Stimulated activated CD4-positive, alpha-beta T cell treated with anti-CD3 and anti-CD28 coated beads, Interleukin-4, amount 100 ng/mL, for 4 hours (primary cell): ENCODE data around the gene MXD4.

Source experiments
- DNase-seq, 2 experiments: peaks; one replicate each; pipeline ENCODE4 v3.0.0-alpha.2; 2020

Gene MXD4, protein sequence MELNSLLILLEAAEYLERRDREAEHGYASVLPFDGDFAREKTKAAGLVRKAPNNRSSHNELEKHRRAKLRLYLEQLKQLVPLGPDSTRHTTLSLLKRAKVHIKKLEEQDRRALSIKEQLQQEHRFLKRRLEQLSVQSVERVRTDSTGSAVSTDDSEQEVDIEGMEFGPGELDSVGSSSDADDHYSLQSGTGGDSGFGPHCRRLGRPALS

DNA sequence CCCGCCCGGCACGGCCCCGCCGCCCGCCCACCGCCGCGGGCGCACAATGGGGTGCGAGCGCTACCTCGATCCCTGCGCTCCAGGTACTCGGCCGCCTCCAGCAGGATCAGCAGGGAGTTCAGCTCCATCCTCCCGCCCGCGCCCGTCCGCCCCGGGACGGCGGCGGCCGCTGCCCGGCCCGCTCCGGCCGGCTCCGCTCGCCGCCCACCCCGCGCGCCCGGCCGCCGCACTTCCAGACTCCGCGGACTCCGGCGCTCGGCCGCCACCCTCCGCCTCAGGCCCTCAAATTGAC lies at the start of gene MXD4:
Gene MXD4, minus strand, starts transcription at position 257 of the 292 bp plus-strand sequence. Its CDS starts 129 bp downstream, at position 128.
- DNase-seq: no peak

DNA sequence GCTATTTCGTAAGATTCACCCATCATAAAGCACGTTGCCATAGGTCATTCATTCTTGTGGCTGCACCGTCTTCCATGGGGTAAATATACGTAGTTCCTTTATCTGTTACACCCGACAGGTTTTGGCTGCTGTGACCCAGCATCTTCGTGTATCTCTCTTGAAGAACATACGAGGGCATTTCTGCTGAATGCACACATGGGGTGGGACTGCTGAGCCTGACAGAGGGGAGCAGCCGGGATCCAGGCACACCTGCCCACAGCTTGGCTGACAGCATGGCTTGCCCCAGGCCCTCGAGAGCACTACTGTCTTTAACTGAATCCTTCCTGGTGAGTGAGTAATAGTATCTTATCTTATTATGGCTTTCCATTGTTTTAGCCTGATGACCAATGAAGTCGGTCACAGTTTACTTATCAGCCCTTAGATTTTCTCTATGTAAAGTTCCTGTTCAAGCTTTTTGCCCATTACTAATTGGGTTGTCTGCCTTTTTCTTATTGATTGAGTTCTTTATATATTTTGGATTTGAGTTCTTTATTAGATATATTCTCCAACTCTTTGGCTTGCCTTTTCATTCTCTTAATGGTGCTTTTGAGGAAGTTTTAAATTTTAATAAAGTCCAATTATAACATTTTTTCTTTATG lies 45.0 kb upstream of the MXD4 start:
- DNase-seq: no peak

DNA sequence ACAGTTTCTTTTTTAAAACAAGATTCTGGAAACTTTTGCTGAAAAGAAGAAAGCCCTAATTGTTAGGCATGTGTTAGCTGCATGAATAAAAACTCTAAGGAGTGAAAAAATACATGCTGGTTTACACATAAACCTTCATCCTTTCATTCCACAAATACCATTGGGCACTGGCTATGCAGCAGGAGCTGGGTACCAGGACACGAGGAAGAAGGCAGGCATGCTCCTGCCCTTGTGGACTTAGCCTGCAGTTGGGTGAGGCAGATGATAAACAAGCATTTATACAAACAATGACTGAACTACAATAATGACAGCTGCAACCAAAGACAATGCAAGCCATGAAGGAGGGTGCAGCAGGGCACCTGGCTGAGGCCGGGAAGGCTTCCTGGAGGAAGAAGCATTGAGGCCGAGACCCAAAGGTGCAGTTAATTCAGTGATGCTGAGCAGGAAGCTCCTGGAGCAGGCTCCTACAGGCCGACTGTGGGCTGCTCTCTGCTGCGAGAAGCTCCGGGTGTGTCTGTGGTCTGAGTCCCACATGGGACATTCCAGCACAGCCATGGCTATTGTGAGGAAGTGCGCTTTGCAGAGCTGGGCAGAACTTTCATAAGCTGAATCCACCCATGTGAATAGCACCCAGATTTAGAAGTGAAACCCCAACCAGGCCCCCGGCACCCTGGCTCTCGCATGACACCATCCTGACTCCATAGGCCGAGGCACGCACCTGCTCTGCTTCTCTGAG lies 44.0 kb upstream of the MXD4 start:
- no peak for DNase-seq

DNA sequence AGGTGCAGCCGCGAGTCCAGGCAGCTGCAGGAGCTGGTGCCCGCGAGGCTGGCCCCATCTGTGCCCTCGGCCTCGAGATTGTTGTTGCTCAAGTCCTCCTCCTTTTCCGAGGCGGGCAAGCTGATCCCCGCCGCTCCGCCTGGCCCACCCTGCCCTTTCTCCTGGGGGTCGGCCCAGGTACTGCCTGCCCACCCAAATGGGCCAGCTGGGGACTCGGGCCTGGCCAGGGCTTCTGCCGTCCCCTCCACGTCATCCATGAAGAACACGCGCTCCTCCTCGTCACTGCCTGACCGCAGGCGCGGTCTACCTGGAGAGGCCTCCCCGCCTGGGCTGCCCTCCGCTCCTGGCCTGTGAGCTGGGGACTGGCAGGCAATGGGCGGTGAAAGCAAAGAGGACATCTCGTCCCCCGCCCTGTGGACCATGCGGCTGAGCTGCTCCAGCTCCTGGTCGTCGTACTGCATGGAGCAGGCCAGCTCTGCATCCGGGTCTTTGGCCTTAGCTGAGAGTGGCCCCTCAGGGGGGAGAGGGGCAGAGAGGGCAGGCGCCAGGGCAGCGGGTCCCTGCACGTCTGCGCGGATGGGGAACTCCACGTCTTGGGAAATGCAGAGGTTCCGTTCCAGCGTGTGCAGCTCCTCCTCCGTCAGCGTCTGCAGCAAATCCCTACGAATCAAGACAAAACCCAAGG lies 43.1 kb upstream of the MXD4 start:
- DNase-seq: no peak

DNA sequence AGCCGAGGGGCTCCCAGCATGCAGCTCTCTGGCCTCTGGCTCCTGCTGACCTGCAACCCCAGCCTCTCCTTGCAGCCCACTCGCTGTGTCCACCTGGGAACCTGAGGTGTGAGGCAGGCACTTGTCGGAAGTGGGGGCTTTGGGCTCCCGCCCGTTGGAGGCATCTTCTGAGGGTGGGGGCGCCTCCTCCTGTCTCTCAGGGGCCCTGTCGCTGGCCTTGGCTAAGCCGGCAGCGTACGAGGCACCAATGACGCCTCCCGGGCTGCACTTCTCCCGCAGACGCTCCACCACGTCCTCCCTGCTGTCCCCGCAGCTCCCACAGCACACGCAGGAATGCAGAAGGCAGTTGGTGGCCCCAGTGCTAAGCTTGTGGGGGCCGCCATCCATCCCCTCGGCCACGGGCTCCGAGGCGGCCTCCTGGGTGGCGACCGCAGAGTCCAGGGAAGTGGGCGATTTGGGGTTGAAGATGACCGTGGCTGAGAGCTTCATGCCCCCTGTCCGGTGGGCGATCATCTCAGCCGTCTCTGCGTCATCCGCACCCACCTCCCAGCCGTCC lies 42.5 kb upstream of the MXD4 start:
- DNase-seq: no peak

DNA sequence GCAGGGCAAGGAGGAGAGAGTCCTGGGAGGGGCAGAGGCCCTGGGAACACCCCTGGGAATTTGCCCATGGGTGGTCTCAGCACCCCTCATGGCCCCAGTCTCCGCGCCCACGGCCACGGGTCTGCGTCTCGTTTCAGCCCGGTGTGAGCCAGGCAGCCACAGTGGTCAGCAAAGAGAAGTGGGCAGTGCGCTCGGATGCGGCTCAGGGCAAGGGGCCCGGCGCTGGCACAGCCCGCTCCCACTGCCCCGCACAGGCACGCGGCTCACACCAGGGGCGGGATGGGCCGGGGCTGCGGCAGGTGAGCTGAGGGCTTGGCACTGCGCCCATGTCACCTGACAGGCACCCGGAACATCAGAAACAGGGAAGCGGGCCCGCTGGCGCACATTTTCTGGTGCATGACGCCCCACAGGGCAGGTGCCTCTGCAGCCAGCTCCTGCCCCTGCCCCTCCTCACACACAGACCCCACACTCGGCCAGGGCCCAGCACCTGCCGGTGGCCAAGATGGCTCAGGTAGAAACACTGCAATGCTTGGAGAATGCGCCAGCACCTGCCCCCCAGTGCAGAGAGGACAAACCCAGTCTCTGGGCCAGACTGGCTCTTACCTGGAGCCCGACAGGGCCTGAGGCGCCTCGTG lies 41.9 kb upstream of the MXD4 start:
- no peak for DNase-seq

DNA sequence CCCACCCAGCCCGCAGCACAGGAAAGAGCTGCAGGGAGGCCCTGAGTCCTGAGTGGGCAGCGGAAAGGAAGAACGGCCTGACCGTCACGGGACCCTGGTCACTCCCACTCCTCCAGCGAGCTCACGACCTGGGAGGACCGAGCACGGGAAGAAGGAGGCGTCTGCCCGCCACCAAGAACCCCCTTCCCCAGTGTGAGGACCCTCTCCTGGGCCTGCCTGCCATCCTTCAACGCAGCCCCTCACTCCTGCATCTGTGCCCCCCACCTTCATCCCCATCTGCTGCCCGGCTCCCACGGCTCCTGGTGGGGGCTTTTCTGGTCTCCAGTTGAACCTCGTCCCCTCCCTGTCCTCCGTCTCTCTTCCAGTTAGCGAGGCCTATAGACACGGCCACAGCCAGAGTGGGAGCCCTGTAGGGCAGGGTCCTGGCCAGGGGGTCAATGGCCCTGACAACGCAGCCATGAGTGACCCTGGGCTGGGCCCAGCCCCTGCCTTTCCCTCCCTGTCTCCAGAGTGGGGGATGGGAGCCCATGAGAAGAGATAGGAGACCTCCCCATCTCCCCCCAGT lies 41.3 kb upstream of the MXD4 start:
- DNase-seq: no peak

DNA sequence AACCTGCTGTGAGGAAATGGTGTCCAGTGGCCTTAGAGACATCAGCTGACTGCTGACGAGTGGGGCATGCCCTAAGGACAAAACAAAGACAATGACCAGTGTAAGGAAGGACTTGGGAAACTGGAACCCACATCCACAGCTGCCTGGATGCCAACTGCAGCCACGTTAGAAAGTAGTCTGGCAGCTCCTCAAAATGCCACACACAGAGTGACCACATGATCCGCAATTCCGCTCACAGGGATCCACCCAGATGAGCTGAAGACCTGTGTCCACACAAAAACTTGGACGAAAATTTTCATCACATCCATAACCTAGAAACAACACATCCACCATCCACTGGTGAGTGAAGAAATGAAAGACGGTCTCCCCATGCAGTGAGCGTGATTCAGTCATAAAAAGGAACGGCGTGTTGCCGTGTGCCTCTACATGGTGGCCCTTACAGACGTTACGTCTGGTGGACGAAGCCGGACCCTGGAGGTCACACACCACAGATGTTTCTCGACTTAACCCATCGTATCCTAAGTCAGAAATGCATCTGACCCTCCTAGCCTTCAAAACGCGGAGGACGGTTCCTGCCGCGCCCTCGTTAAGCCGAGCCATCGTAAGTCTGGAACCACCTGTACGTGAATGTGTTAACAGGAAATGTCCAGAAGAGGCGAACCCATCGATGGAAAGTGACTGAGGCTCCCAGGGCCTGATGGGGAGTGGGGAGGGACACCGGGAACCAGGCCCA lies 40.6 kb upstream of the MXD4 start:
- DNase-seq: no peak

DNA sequence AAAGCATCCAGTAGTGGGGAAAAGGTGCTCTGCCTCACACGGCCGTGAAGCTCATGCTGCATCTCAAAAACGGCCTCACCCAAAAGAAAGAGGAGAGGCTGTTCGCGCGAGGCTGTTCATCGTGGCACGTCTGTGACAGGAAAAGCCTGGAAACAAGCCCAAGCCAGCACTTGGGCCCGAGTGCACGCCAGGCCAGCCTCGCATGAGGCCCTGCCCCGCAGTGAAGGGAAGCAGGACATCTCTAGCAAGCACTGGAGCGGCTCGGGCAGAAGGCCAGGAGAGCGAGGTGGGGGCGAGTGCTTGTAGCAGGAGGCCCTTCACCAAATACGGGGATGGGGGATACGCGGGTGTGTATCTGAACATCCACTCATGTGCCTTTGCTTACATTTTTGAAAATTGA lies 39.9 kb upstream of the MXD4 start:
- no peak for DNase-seq

DNA sequence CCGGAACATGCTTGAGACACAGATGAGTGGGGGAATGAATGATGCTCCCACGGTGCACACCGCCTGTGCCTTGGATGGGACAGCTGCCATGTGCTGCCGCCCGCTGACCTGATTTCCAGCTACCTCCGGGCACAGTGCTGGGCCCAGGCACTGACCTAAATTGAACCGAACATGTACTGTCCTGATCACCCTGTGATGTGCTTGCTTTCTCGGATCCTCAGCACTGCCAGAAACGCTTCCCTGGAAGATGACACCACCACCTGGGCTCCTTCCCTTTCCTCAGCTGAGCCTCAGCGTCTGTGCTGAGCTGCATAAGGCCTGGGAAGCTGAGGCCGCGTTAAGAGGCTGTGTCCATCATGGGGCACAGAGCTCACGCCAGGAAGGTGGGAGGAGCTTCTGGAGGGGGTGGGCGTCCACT lies 39.3 kb upstream of the MXD4 start:
- no peak for DNase-seq

DNA sequence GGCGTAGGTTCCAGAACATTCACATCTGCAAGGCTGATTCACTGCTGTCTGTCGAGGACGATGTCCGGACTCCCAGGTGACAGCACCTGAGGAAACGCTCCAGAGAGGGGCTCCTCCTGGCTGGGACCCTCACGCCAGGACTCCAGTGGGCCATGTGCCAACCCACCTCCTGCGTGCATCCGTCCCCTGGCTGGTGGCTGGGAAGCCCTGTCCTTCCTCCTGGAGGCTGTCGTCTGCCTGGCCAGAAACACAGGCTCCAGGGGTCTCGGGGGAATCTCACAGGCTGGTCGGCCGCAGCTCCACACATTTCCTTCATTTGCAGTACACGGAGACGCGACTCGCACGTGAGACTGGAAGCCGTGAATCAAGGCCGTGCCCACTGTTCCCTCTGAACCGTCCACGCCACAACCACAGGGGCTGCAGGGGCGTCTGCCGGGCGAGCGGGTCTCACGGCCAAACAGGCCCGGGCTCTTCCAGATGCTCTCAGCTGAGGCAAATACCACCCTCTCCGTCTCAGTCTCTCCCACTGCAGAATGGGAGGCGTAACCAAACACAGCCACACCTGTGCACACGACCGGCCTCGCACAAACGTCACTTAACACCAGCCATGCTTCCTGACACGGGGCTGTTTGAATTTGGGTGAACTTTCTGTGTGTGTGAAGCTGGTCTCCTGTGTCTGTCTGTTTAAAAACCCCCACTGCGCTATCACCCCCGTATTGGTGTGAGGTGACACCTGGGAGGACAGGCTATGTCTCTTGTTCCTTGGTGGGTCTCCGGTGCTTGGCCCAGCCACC lies 38.7 kb upstream of the MXD4 start:
- DNase-seq: no peak

DNA sequence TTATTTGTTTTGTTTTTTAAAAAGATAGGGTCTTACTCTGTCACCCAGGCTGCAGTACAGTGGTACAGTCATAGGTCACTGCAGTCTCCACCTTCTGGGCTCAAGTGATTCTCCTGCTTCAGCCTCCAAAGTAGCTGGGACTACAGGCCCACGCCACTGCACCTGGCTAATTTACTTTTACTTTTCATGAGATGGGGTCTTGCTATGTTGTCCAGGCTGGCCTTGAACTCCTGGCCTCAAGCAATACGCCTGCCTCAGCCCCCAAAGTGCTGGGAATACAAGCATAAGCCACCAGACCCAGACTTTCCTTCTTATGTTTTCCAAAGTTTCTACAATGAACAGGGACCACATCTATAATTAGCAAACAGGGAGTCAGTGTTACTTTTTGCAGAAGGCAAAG lies 37.9 kb upstream of the MXD4 start:
- no peak for DNase-seq

DNA sequence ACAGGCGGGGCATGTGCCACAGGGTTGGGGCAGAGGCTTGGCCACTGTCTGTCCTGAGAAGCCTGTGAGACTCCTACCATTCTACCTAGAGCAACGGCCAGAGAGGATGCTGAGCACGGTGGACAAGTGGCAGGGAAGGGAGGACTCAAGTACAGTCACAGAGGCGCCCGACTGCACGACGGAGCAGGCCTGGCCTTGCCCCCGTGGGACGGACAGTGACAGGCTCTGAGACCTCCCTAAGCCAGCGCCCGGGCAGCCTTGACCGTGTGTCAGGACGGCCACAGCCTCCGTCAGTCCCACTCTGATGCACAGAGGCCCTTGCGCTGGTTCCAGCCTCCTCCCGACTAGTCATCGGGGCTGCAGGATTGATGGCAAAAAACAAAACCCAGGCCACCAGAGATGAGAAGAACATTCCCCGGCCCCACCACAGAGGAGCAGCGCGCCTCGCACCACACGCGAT lies 36.7 kb upstream of the MXD4 start:
- no peak for DNase-seq

DNA sequence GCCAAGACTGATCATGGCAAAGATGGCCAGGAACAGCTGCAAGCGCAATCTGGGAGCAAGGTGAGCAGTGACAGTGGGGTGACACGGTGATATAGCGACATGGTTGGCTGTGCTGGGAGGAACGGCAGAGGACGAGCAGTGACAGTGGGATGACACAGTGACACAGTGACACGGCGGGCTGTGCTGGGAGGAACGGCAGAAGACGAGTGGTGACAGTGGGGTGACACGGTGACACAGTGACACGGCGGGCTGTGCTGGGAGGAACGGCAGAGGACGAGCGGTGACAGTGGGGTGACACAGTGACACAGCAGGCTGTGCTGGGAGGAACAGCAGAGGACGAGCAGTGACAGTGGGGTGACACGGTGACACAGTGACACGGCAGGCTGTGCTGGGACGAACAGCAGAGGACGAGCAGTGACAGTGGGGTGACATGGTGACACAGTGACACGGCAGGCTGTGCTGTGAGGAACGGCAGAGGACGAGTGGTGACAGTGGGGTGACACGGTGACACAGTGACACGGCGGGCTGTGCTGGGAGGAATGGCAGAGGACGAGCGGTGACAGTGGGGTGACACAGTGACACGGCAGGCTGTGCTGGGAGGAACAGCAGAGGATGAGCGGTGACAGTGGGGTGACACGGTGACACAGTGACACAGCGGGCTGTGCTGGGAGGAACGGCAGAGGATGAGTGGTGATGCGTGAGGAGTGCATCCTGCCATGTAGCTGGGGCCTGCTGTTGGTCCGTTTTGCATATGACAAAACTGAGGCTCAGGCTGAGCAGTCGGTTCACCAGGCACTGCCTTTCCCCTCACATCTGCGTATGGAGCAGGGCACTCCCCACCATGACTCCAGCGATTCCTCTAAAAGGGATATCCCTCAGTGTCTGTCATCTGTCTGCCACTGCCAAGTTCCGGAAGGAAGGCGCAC lies 36.0 kb upstream of the MXD4 start:
- no peak for DNase-seq

DNA sequence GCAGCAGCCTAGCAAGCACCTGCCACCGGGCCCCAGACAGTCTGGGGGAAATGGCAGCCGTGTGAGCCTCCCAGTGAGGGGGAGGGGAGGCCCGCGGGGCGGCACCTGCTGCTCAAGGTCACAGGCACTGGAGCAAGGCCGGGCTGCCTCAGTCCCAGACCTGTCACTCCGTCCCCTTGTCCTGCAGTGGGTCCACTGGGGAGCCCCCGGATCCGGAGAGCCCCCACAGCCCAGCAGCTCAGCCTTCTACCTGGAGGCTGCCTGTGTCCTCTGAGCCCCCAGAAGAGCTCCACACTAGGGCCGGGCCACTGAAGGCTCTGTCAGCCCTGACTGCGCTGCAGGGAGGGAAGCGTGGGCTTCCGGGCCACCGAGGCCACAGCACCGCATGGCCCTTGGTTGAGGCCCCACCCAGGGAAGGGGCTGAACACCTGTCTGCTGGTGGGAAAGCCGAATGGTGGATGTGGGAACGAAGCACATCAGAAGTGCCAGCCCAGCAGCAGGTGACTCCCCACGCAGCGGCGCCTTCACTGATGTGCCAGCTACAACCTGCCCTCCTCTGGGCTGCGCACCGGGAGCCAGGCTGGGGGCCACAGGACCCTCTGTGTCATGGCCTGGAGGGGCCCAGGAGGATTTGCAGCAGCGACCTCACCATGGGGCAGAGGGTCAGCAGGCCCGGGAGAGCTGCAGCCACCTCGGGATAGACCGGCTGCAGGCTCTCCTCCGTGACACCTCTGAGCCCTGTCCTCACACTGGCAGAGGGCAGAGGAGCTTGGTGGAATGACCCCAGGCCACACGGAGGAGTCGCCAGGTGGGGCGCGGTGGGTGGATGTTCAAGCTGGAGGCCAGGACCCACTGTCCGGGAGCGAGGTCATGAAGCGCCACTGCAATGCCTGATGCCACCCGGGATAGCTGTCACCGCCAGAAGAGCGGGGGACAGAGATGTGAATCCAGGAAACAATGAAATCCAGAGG lies 35.0 kb upstream of the MXD4 start:
- no peak for DNase-seq

DNA sequence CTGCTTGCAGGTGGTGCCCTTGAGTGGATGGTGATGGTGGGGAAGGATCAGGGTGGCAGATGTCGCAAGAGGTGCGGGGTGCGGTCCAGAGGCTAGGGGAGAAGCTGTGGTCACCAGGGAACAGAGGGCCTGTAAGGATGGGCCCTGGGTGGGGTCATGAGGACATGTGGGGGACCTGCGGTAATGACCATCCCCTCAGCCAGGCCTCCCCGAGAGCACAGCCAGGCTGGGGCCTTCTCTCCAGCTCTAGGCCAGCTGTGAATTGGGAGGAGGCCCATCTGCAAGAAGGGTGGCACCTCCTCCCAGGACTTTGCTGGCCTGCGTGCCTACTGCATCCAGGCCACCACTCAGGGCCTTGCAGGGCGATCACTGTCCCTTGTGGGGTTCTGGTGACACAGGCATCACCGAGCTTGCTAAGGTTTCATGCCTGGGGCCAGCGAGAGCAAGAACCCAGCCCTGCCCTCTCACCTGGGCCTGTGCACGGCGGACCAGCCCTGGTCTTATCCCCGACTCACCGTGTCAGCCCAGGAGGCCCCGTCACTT lies 34.1 kb upstream of the MXD4 start:
- no peak for DNase-seq

DNA sequence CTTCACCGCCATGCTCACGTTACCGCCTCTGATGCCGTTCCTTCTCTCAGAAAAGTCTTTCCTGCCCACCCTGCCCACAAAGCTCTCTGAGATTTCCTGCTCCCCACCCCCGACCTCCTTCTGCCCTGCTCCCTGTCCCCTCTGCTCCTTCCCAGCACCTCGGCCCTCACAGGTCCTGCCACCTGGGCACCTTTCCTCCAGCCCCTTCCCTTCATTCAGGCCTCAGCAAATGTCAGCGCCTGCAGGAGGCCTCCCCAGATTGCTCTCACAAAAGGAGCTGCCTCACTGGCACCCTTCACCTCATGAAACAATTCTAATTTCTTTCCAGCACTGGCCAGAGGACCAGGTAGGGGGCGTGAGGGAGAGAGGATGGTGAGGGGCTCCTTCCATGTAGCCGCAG lies 33.6 kb upstream of the MXD4 start:
- DNase-seq: no peak

DNA sequence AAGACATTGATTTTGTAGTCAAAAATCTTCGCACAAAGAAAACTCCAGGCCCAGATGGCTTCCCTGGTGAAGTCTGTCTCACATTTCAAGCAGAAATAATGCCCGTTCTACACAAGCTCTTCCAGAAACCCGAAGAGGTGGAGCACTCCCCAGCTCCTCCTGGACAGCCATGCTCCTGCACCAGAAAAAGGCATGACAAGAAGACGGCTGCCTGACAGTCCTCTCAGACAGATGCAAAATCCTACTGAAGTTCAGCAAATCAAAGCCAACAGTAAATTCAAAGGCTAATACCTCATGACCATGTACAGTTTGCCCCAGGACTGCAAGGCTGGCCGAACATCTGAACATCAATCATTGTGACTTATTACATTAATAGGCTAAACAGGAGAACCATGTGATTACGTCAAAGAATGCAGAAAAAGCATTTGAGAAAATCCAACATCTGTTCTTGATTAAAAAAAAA lies 30.8 kb upstream of the MXD4 start:
- DNase-seq: no peak
